ENCODE results near the gene EVI5L.

DNA sequence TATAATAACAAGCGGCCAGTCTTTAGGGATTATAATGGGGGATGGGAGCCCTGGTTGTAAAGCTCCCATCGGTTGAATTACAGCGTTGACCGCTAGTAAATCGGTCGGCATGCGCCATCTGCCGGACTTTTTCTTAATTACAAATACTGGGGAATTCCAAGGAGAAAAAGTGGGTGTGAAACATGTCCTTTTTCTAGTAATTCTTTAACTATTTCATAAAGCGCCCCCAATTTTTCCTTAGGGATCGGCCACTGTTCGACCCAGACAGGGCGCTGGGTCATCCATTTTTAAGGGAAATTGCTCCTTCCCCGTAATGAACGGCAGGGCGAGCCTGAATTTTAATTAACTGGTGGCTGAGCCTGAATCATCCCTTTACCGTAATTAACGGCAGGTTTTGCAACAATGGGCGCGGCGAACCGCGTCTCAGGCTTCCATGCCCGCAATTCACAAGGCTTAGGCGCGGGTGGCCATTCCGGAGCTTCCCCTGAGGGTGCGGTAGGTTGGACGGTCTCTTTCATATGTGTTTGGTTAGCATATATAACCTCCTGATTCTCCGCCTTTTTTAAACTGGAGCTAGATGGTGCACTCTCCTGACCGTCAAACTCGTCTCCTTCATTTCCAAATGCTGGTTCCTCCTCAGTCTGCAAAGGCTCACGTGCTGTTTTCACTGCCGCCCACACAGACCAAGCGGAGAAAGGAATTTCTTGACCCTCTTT, 30.2 kb upstream of the EVI5L start:
- TF ChIP-seq, protein P1, sequence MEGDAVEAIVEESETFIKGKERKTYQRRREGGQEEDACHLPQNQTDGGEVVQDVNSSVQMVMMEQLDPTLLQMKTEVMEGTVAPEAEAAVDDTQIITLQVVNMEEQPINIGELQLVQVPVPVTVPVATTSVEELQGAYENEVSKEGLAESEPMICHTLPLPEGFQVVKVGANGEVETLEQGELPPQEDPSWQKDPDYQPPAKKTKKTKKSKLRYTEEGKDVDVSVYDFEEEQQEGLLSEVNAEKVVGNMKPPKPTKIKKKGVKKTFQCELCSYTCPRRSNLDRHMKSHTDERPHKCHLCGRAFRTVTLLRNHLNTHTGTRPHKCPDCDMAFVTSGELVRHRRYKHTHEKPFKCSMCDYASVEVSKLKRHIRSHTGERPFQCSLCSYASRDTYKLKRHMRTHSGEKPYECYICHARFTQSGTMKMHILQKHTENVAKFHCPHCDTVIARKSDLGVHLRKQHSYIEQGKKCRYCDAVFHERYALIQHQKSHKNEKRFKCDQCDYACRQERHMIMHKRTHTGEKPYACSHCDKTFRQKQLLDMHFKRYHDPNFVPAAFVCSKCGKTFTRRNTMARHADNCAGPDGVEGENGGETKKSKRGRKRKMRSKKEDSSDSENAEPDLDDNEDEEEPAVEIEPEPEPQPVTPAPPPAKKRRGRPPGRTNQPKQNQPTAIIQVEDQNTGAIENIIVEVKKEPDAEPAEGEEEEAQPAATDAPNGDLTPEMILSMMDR (IDR thresholded peaks at IDR 0.05) = peak; percentile 74
- TF ChIP-seq SIN3A (IDR thresholded peaks at IDR 0.05; ENCODE audit: borderline replicate concordance, insufficient read depth, low read depth, low read length) = no peak
- TF ChIP-seq POLR2AphosphoS5 (IDR thresholded peaks at IDR 0.05; ENCODE audit: low read depth, low read length) = no peak
- TF ChIP-seq, protein P2, sequence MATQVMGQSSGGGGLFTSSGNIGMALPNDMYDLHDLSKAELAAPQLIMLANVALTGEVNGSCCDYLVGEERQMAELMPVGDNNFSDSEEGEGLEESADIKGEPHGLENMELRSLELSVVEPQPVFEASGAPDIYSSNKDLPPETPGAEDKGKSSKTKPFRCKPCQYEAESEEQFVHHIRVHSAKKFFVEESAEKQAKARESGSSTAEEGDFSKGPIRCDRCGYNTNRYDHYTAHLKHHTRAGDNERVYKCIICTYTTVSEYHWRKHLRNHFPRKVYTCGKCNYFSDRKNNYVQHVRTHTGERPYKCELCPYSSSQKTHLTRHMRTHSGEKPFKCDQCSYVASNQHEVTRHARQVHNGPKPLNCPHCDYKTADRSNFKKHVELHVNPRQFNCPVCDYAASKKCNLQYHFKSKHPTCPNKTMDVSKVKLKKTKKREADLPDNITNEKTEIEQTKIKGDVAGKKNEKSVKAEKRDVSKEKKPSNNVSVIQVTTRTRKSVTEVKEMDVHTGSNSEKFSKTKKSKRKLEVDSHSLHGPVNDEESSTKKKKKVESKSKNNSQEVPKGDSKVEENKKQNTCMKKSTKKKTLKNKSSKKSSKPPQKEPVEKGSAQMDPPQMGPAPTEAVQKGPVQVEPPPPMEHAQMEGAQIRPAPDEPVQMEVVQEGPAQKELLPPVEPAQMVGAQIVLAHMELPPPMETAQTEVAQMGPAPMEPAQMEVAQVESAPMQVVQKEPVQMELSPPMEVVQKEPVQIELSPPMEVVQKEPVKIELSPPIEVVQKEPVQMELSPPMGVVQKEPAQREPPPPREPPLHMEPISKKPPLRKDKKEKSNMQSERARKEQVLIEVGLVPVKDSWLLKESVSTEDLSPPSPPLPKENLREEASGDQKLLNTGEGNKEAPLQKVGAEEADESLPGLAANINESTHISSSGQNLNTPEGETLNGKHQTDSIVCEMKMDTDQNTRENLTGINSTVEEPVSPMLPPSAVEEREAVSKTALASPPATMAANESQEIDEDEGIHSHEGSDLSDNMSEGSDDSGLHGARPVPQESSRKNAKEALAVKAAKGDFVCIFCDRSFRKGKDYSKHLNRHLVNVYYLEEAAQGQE (IDR thresholded peaks at IDR 0.05; ENCODE audit: insufficient read depth in 1 of 2, low read depth in 2 of 2, low read length in 1 of 2) = no peak

Data from Panc1 (cell line).